OCI-LY1 (cell line): ENCODE data around the gene PTPN4.

Experiments used
- H2AFZ ChIP-seq: fragments of 200-600 bp; sonication (generic), shearing (Covaris generic); 2 replicates; pipeline ENCODE4 v1.6.0; 2014; ENCODE audit warnings: antibody characterized with exemption, mild to moderate bottlenecking, low read length
- H3F3A ChIP-seq: fragments of 200-600 bp; sonication (generic), shearing (Covaris generic); 2 replicates; pipeline ENCODE4 v1.6.0; 2014; ENCODE audit warnings: mild to moderate bottlenecking, antibody characterized with exemption, low read length, moderate library complexity; ENCODE audit not compliant: insufficient read depth
- H3K27ac ChIP-seq: fragments of 200-600 bp; sonication (generic); 2 replicates; pipeline ENCODE4 v1.5.1; 2014; ENCODE audit warnings: low read length, mixed run types, mild to moderate bottlenecking, low read depth; ENCODE audit not compliant: poor library complexity, severe bottlenecking
- H3K27me3 ChIP-seq: fragments of 200-600 bp; sonication (generic); 2 replicates; pipeline ENCODE4 v1.6.0; 2014; ENCODE audit warnings: antibody characterized with exemption, mild to moderate bottlenecking, low read length, moderate library complexity; ENCODE audit not compliant: insufficient read depth
- H3K36me3 ChIP-seq: fragments of 200-600 bp; sonication (generic); 2 replicates; pipeline ENCODE4 v1.6.1; 2014; ENCODE audit warnings: mild to moderate bottlenecking, antibody characterized with exemption, low read length, moderate library complexity, mixed read lengths; ENCODE audit not compliant: insufficient read depth
- H3K4me1 ChIP-seq: fragments of 200-600 bp; sonication (generic); 2 replicates; pipeline ENCODE4 v1.5.1; 2014; ENCODE audit warnings: mild to moderate bottlenecking, low read length, moderate library complexity; ENCODE audit not compliant: insufficient read depth, severe bottlenecking
- H3K4me2 ChIP-seq: fragments of 200-600 bp; sonication (generic), shearing (Covaris generic); 2 replicates; pipeline ENCODE4 v1.6.1; 2014; ENCODE audit warnings: low read length
- H3K4me3 ChIP-seq: fragments of 200-600 bp; sonication (generic); 2 replicates; pipeline ENCODE4 v1.5.1; 2014; ENCODE audit warnings: low read length, low read depth, mild to moderate bottlenecking, mixed read lengths; ENCODE audit not compliant: poor library complexity, severe bottlenecking
- H3K79me2 ChIP-seq: fragments of 200-600 bp; shearing (Covaris generic); 2 replicates; pipeline ENCODE4 v1.6.1; 2016; ENCODE audit warnings: mixed run types, low read length, mixed read lengths; ENCODE audit not compliant: insufficient read depth
- H3K9ac ChIP-seq: fragments of 200-600 bp; sonication (generic), shearing (Covaris generic); 2 replicates; pipeline ENCODE4 v1.6.1; 2014; ENCODE audit warnings: mild to moderate bottlenecking, low read length, mixed read lengths
- H3K9me2 ChIP-seq: fragments of 200-600 bp; sonication (generic), shearing (Covaris generic); 2 replicates; pipeline ENCODE4 v1.6.1; 2014; ENCODE audit warnings: low read depth, mild to moderate bottlenecking, low read length, mixed read lengths
- H3K9me3 ChIP-seq: fragments of 200-600 bp; shearing (Covaris generic); 2 replicates; pipeline ENCODE4 v1.6.1; 2014; ENCODE audit warnings: low read length, mixed read lengths
- H4K20me1 ChIP-seq: fragments of 200-600 bp; sonication (generic), shearing (Covaris generic); 2 replicates; pipeline ENCODE4 v1.6.0; 2016; ENCODE audit warnings: mild to moderate bottlenecking, low read length; ENCODE audit not compliant: insufficient read depth
- CTCF ChIP-seq: fragments of 200-600 bp; sonication (generic), shearing (Covaris generic); IDR thresholded peaks from 2 replicates; pipeline ENCODE4 v1.5.1; 2017; ENCODE audit warnings: mild to moderate bottlenecking, antibody characterized with exemption, low read length, moderate library complexity, mixed read lengths
- EZH2 ChIP-seq: fragments of 200-600 bp; sonication (generic), shearing (Covaris generic); IDR thresholded peaks from 2 replicates; pipeline ENCODE4 v1.8.0; 2017; ENCODE audit warnings: borderline replicate concordance, mixed run types, mild to moderate bottlenecking, antibody characterized with exemption, low read length, moderate library complexity, mixed read lengths

Gene PTPN4

DNA sequence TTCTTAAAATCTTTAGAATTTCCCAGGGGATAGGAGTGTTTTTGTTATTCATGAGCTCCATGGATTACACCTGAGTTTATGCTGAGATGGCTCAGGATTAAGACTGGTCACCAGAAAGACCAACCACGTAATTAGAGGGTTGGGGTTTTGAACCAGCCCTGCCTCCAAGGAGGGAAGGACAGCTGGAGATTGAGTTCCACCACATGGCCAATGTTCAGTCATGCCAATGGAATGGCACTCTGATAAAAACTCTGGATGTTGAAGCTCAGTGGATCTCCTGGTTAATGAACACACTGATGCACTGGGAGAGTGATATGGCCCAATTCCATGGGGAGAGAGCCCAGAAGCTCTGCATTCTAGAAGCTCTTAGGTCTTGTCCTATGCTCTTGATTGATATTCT is 38.7 kb upstream of the PTPN4 start:
- no peaks in the 10 kb centered on the region for H3K9me2 ChIP-seq
- peaks cover 5% of the 10 kb centered on the region for H3K27me3 ChIP-seq
- no peak overlapping the region for H2AFZ ChIP-seq
- no peak overlapping the region for H3K27ac ChIP-seq
- TF ChIP-seq CTCF, result no peak
- TF ChIP-seq EZH2, result no peak
- H3K9me3 ChIP-seq, result no peaks in the 10 kb centered on the region
- H3F3A ChIP-seq, result no peaks in the 10 kb centered on the region
- H3K79me2 ChIP-seq, result no peaks in the 10 kb centered on the region
- no peaks in the 10 kb centered on the region for H4K20me1 ChIP-seq
- H3K4me1 ChIP-seq, result no peaks in the 10 kb centered on the region
- no peak overlapping the region for H3K9ac ChIP-seq
- H3K4me3 ChIP-seq, result no peak overlapping the region
- no peaks in the 10 kb centered on the region for H3K36me3 ChIP-seq
- H3K4me2 ChIP-seq, result no peak overlapping the region

DNA sequence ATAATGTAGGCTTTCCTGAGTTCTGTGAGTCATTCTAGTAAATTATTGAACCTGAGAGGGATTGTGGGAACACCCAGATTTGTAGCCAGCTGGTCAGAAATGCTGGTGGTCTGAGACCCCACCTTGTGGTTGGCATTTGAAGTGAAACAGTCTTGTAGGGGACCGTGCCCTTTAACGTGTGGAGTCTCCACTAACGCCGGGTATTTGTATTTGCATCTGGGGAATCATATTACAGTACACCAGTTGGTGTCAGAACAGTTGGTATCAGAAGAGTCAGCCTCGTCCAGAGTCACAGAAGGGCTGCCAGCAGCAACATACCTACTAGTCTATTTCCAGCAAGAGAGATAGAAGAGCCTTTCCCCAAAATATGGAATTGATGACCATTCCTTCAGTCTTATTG is 38.3 kb upstream of the PTPN4 start:
- H2AFZ ChIP-seq, result no peak overlapping the region
- H3K27me3 ChIP-seq, result peaks cover 5% of the 10 kb centered on the region
- H4K20me1 ChIP-seq, result no peaks in the 10 kb centered on the region
- TF ChIP-seq CTCF (peak; percentile 15; the same call in 1 of the 2 replicates), EZH2 (no peak)
- no peak overlapping the region for H3K27ac ChIP-seq
- no peaks in the 10 kb centered on the region for H3K9me2 ChIP-seq
- H3K79me2 ChIP-seq, result no peaks in the 10 kb centered on the region
- no peaks in the 10 kb centered on the region for H3K4me1 ChIP-seq
- H3K9me3 ChIP-seq, result no peaks in the 10 kb centered on the region
- no peak overlapping the region for H3K4me3 ChIP-seq
- no peak overlapping the region for H3K9ac ChIP-seq
- no peaks in the 10 kb centered on the region for H3K36me3 ChIP-seq
- H3F3A ChIP-seq, result no peaks in the 10 kb centered on the region
- H3K4me2 ChIP-seq, result no peak overlapping the region

- H3K79me2 ChIP-seq, result no peaks in the 10 kb centered on the region
- H3K36me3 ChIP-seq, result no peaks in the 10 kb centered on the region
- no peaks in the 10 kb centered on the region for H4K20me1 ChIP-seq
- no peak overlapping the region for H3K4me2 ChIP-seq
- no peak overlapping the region for H3K27ac ChIP-seq
- no peaks in the 10 kb centered on the region for H3K9me2 ChIP-seq
- no peaks in the 10 kb centered on the region for H3K4me1 ChIP-seq
- no peak overlapping the region for H3K4me3 ChIP-seq
- no peaks in the 10 kb centered on the region for H3F3A ChIP-seq
- peaks cover 5% of the 10 kb centered on the region for H3K27me3 ChIP-seq
- H3K9me3 ChIP-seq, result no peaks in the 10 kb centered on the region
- TF ChIP-seq CTCF (no peak), EZH2 (no peak)
- no peak overlapping the region for H3K9ac ChIP-seq
- H2AFZ ChIP-seq, result no peak overlapping the region
These were observed 37.8 kb upstream of the PTPN4 start for GRCh38 chr2:119721904-119722303.
